Ishikawa (cell line): ENCODE results near the gene SGCD.

Experiments
- CEBPB ChIP-seq: IDR thresholded peaks from 2 replicates; pipeline ENCODE4 v1.6.1; 2012
- CREB1 ChIP-seq: IDR thresholded peaks from 2 replicates; pipeline ENCODE4 v1.6.1; 2012; ENCODE audit warnings: low read depth
- EGR1 ChIP-seq: IDR thresholded peaks from 2 replicates; pipeline ENCODE4 v1.6.1; 2012
- EP300 ChIP-seq: IDR thresholded peaks from 2 replicates; pipeline ENCODE4 v1.6.1; 2012; ENCODE audit warnings: borderline replicate concordance
- FOXM1 ChIP-seq: IDR thresholded peaks from 2 replicates; pipeline ENCODE4 v1.6.1; 2012; ENCODE audit warnings: low read depth, borderline replicate concordance
- MAX ChIP-seq: IDR thresholded peaks from 2 replicates; pipeline ENCODE4 v1.6.1; 2012
- NFIC ChIP-seq: IDR thresholded peaks from 2 replicates; pipeline ENCODE4 v1.6.1; 2012
- RAD21 ChIP-seq: IDR thresholded peaks from 2 replicates; pipeline ENCODE4 v1.6.1; 2012; ENCODE audit warnings: low read depth
- REST ChIP-seq: IDR thresholded peaks from 2 replicates; pipeline ENCODE4 v1.6.1; 2012; ENCODE audit warnings: low read depth, mild to moderate bottlenecking
- TAF1 ChIP-seq: IDR thresholded peaks from 2 replicates; pipeline ENCODE4 v1.6.1; 2012; ENCODE audit warnings: low read depth, mild to moderate bottlenecking
- TCF12 ChIP-seq: IDR thresholded peaks from 2 replicates; pipeline ENCODE4 v1.6.1; 2012; ENCODE audit warnings: low read depth
- TEAD4 ChIP-seq: IDR thresholded peaks from 2 replicates; pipeline ENCODE4 v1.6.1; 2012
- USF1 ChIP-seq: IDR thresholded peaks from 2 replicates; pipeline ENCODE4 v1.6.1; 2012
- YY1 ChIP-seq: IDR thresholded peaks from 2 replicates; pipeline ENCODE4 v1.6.1; 2012; ENCODE audit warnings: low read depth
- ZBTB7A ChIP-seq: IDR thresholded peaks from 2 replicates; pipeline ENCODE4 v1.6.1; 2012; ENCODE audit warnings: low read depth

Gene SGCD

GRCh38 chr5:156329171-156329611 lies 2.2 kb downstream of the SGCD start:
- no peak for TF ChIP-seq FOXM1

GRCh38 chr5:156330141-156330870 lies 3.3 kb downstream of the SGCD start:
- TF ChIP-seq TCF12, result no peak
- no peak for TF ChIP-seq ZBTB7A
- no peak for TF ChIP-seq TEAD4
- no peak for TF ChIP-seq MAX
- no peak for TF ChIP-seq EGR1
- no peak for TF ChIP-seq RAD21
- TF ChIP-seq EP300, result no peak
- TF ChIP-seq CEBPB, result no peak
- no peak for TF ChIP-seq YY1
- no peak for TF ChIP-seq CREB1
- no peak for TF ChIP-seq FOXM1
- no peak for TF ChIP-seq USF1

GRCh38 chr5:156331181-156331580 lies 4.2 kb downstream of the SGCD start:
- no peak for TF ChIP-seq CEBPB
- no peak for TF ChIP-seq FOXM1
- no peak for TF ChIP-seq NFIC
- no peak for TF ChIP-seq EP300
- TF ChIP-seq REST, result no peak
- no peak for TF ChIP-seq TCF12
- no peak for TF ChIP-seq MAX
- no peak for TF ChIP-seq CREB1
- no peak for TF ChIP-seq TEAD4
- TF ChIP-seq YY1, result no peak
- TF ChIP-seq USF1, result no peak

- TF ChIP-seq NFIC (no peak), RAD21 (no peak), TEAD4 (no peak)
These were observed 4.9 kb downstream of the SGCD start for GRCh38 chr5:156331845-156332244.

- TF ChIP-seq CEBPB, result no peak
- no peak for TF ChIP-seq RAD21
- no peak for TF ChIP-seq ZBTB7A
- no peak for TF ChIP-seq EP300
- TF ChIP-seq TCF12, result no peak
- no peak for TF ChIP-seq REST
- TF ChIP-seq MAX, result no peak
- TF ChIP-seq USF1, result no peak
- no peak for TF ChIP-seq EGR1
- no peak for TF ChIP-seq TAF1
- TF ChIP-seq CREB1, result no peak
- TF ChIP-seq YY1, result no peak
- no peak for TF ChIP-seq TEAD4
These were observed 5.3 kb downstream of the SGCD start for GRCh38 chr5:156332245-156332644.

- TF ChIP-seq NFIC (no peak), TEAD4 (no peak)
These were observed 12.3 kb downstream of the SGCD start for GRCh38 chr5:156339139-156339841.
